Neural cell (in vitro differentiated cells): ENCODE results near the gene IFNA2.

Experiments used
- EP300 ChIP-seq: fragments of 450-650 bp; conservative IDR thresholded peaks from 2 replicates; pipeline ENCODE4 v1.6.1; 2014; ENCODE audit warnings: antibody characterized with exemption, mild to moderate bottlenecking, moderate library complexity; ENCODE audit not compliant: poor library complexity, severe bottlenecking
- EZH2 ChIP-seq: fragments of 200-600, 300-800 bp; shearing (Covaris generic), sonication (generic); IDR thresholded peaks from 2 replicates; pipeline ENCODE4 v1.6.1; 2014; ENCODE audit warnings: antibody characterized with exemption, low read length, borderline replicate concordance, mild to moderate bottlenecking; ENCODE audit not compliant: insufficient read depth, poor library complexity, severe bottlenecking
- MXI1 ChIP-seq: fragments of 450-650 bp; conservative IDR thresholded peaks from 2 replicates; pipeline ENCODE4 v1.6.1; 2014; ENCODE audit warnings: antibody characterized with exemption, mild to moderate bottlenecking; ENCODE audit not compliant: poor library complexity, severe bottlenecking
- POLR2AphosphoS5 ChIP-seq: IDR thresholded peaks from 2 replicates; pipeline ENCODE4 v1.6.1; 2012
- RAD21 ChIP-seq: fragments of 450-650 bp; conservative IDR thresholded peaks from 2 replicates; pipeline ENCODE4 v1.6.1; 2014; ENCODE audit warnings: antibody characterized with exemption, mild to moderate bottlenecking, moderate library complexity
- SMC3 ChIP-seq: fragments of 450-650 bp; conservative IDR thresholded peaks from 2 replicates; pipeline ENCODE4 v1.6.1; 2014; ENCODE audit warnings: antibody characterized with exemption, mild to moderate bottlenecking, moderate library complexity; ENCODE audit not compliant: poor library complexity
- TAF1 ChIP-seq: IDR thresholded peaks from 2 replicates; pipeline ENCODE4 v1.6.1; 2012; ENCODE audit warnings: low read depth
- TF ChIP-seq, protein P1 (sequence below): IDR thresholded peaks from 2 replicates; pipeline ENCODE4 v1.6.1; 2012; ENCODE audit warnings: borderline replicate concordance
- TF ChIP-seq, protein P2 (sequence below): fragments of 450-650 bp; IDR thresholded peaks from 2 replicates; pipeline ENCODE4 v1.5.1; 2014; ENCODE audit warnings: antibody characterized with exemption, mild to moderate bottlenecking, moderate library complexity; ENCODE audit not compliant: poor library complexity, severe bottlenecking

DNA sequence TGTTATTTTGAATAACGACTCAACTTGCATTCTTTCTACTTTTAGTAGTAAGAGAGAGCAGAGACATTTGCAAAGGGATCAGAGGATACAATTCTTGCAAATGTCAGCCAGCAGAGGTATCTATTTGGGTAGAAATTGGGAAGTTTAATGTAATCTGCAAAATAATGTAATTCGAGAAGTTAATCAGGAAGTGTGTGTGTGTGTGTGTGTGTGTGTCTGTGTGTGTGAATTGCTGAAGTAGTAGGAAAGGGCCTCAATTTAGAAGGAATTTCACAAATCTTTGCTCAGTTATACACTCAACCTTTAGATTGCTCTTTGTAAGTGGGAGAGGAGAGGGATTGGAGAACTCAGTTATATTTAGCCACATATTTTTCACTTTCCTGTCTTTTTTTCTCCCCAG is 44.0 kb upstream of the IFNA2 start:
- TF ChIP-seq, protein P1, sequence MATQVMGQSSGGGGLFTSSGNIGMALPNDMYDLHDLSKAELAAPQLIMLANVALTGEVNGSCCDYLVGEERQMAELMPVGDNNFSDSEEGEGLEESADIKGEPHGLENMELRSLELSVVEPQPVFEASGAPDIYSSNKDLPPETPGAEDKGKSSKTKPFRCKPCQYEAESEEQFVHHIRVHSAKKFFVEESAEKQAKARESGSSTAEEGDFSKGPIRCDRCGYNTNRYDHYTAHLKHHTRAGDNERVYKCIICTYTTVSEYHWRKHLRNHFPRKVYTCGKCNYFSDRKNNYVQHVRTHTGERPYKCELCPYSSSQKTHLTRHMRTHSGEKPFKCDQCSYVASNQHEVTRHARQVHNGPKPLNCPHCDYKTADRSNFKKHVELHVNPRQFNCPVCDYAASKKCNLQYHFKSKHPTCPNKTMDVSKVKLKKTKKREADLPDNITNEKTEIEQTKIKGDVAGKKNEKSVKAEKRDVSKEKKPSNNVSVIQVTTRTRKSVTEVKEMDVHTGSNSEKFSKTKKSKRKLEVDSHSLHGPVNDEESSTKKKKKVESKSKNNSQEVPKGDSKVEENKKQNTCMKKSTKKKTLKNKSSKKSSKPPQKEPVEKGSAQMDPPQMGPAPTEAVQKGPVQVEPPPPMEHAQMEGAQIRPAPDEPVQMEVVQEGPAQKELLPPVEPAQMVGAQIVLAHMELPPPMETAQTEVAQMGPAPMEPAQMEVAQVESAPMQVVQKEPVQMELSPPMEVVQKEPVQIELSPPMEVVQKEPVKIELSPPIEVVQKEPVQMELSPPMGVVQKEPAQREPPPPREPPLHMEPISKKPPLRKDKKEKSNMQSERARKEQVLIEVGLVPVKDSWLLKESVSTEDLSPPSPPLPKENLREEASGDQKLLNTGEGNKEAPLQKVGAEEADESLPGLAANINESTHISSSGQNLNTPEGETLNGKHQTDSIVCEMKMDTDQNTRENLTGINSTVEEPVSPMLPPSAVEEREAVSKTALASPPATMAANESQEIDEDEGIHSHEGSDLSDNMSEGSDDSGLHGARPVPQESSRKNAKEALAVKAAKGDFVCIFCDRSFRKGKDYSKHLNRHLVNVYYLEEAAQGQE, result no peak
- TF ChIP-seq, protein P2, sequence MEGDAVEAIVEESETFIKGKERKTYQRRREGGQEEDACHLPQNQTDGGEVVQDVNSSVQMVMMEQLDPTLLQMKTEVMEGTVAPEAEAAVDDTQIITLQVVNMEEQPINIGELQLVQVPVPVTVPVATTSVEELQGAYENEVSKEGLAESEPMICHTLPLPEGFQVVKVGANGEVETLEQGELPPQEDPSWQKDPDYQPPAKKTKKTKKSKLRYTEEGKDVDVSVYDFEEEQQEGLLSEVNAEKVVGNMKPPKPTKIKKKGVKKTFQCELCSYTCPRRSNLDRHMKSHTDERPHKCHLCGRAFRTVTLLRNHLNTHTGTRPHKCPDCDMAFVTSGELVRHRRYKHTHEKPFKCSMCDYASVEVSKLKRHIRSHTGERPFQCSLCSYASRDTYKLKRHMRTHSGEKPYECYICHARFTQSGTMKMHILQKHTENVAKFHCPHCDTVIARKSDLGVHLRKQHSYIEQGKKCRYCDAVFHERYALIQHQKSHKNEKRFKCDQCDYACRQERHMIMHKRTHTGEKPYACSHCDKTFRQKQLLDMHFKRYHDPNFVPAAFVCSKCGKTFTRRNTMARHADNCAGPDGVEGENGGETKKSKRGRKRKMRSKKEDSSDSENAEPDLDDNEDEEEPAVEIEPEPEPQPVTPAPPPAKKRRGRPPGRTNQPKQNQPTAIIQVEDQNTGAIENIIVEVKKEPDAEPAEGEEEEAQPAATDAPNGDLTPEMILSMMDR, result no peak
- no peak for TF ChIP-seq EP300
- no peak for TF ChIP-seq POLR2AphosphoS5
- no peak for TF ChIP-seq EZH2
- TF ChIP-seq MXI1, result no peak
- no peak for TF ChIP-seq RAD21
- TF ChIP-seq SMC3, result no peak
- no peak for TF ChIP-seq TAF1
